ENCODE data around the gene APOBEC3B. TPM values are rescaled to one million over a fixed set of nuclear protein-coding genes. Genes with fewer than 3 reads are reported as not detected.

Gene APOBEC3B
- total and polyA plus RNA-seq, 2 donors (not counting 3 experiments of a cell fraction or from before 2014, with no cell fraction given): 10.3 to 19.9 TPM

GRCh38 chr22:39024519-39025308, 42.6 kb downstream of the APOBEC3B start:
- Histone ChIP-seq H3K79me2 (ENCODE audit: control insufficient read depth, insufficient read depth, low read length) (no peaks in the 10 kb centered on the region), H3K9me1 (replicated peaks; ENCODE audit: control insufficient read depth, extremely low read depth, insufficient read depth, low read length) (no peaks in the 10 kb centered on the region), H3K36me3 (ENCODE audit: control insufficient read depth in 2 of 2, extremely low read depth in 1 of 2, insufficient read depth in 2 of 2, low read length in 2 of 2) (peaks cover 0 to 3% of the 10 kb centered on the region in 2 experiments), H4K20me1 (replicated peaks; ENCODE audit: control insufficient read depth, extremely low read depth, insufficient read depth, low read length) (no peaks in the 10 kb centered on the region), H3K27me3 (ENCODE audit: control insufficient read depth in 2 of 2, insufficient read depth in 2 of 2, low read length in 2 of 2) (no peaks in the 10 kb centered on the region), H3K27ac (ENCODE audit: insufficient read depth, low read depth, low read length) (no peak overlapping the region), H3K9me3 (replicated peaks; ENCODE audit: control insufficient read depth, insufficient read depth, low read length) (no peaks in the 10 kb centered on the region), H3K9ac (replicated peaks; ENCODE audit: extremely low read depth, insufficient read depth, low read length) (no peak overlapping the region), H3K4me1 (ENCODE audit: control insufficient read depth, extremely low read depth, insufficient read depth, low read length) (no peaks in the 10 kb centered on the region), H3K4me3 (replicated peaks in 1 of 3; ENCODE audit: insufficient read depth in 1 of 3, low read depth in 1 of 3, low read length in 3 of 3) (no peak overlapping the region), H3K4me2 (ENCODE audit: insufficient read depth, low read length) (no peak overlapping the region), H2AFZ (ENCODE audit: low read depth, low read length) (no peak overlapping the region)
- no TSS peak for BruUV-seq (replicated peaks)
- intact Hi-C loops (cut with micrococcal nuclease): no loop called here
- DNase-seq (ENCODE audit: low read depth, low spot score) (no peak), FAIRE-seq (no peak)
- dilution Hi-C loops (cut with MboI; ENCODE audit: extremely low pct_ligation_motif_present, low sequenced_read_pairs): no loop called here
- no peak for TF ChIP-seq EZH2 (IDR thresholded peaks at IDR 0.05; ENCODE audit: borderline replicate concordance, low read depth, low read length, severe bottlenecking)
- TF ChIP-seq MAX (IDR thresholded peaks at IDR 0.05; ENCODE audit: insufficient read depth, insufficient read length): no peak
- no peak for TF ChIP-seq GATA2 (IDR thresholded peaks at IDR 0.05; ENCODE audit: insufficient read depth, insufficient read length, low read depth, low read length)
- no peak for TF ChIP-seq POLR2A (IDR thresholded peaks at IDR 0.05; ENCODE audit: low read depth, low read length)
- no peak for TF ChIP-seq JUN (IDR thresholded peaks at IDR 0.05; ENCODE audit: borderline replicate concordance, insufficient read depth, insufficient read length, low read depth)
- TF ChIP-seq FOS (IDR thresholded peaks at IDR 0.05; ENCODE audit: borderline replicate concordance, insufficient read depth, low read length): no peak
- no peak for TF ChIP-seq POLR2AphosphoS5 (IDR thresholded peaks at IDR 0.05; ENCODE audit: insufficient read depth, low read depth, low read length)
- no peak for TF ChIP-seq CTCF (IDR thresholded peaks at IDR 0.05; ENCODE audit: extremely low read depth in 1 of 2, insufficient read depth in 1 of 2, low read depth in 1 of 2, low read length in 2 of 2)
- no peak for TF ChIP-seq MYC (IDR thresholded peaks at IDR 0.05; ENCODE audit: low read depth, low read length)
- CTCF ChIA-PET: no interaction called here
- POLR2A ChIA-PET: no interaction called here
